HUES48 (cell line): ENCODE results near the gene SEC14L1.
"Not testable (repeated sequence)": the region's sequence is repeated elsewhere in the genome, so short reads cannot be mapped to it uniquely, and the experiment has no call there.

Source experiments
- H3K27ac ChIP-seq: one replicate; pipeline ENCODE4 v1.7.0; 2013; ENCODE audit warnings: low read depth, low read length, inconsistent platforms
- H3K27me3 ChIP-seq: 2 replicates; pipeline ENCODE4 v1.6.1; 2013; ENCODE audit warnings: mild to moderate bottlenecking, low read length; ENCODE audit not compliant: control insufficient read depth, insufficient read depth
- H3K36me3 ChIP-seq: 2 replicates; pipeline ENCODE4 v1.6.1; 2013; ENCODE audit warnings: low read length; ENCODE audit not compliant: control insufficient read depth, insufficient read depth
- H3K4me1 ChIP-seq: 2 replicates; pipeline ENCODE4 v1.6.1; 2013; ENCODE audit warnings: mild to moderate bottlenecking, low read length; ENCODE audit not compliant: control insufficient read depth, insufficient read depth
- H3K4me3 ChIP-seq: 2 replicates; pipeline ENCODE4 v1.5.1; 2013; ENCODE audit warnings: mild to moderate bottlenecking, low read depth, low read length
- H3K9ac ChIP-seq: 2 replicates; pipeline ENCODE4 v1.6.1; 2013; ENCODE audit warnings: mild to moderate bottlenecking, low read depth, low read length, moderate library complexity
- H3K9me3 ChIP-seq: 2 replicates; pipeline ENCODE4 v1.6.1; 2013; ENCODE audit warnings: low read length; ENCODE audit not compliant: control insufficient read depth, insufficient read depth

Gene SEC14L1

GRCh38 chr17:77144227-77144626, 3.5 kb downstream of the SEC14L1 start:
- peaks cover 29% of the 10 kb centered on the region for H3K36me3 ChIP-seq
- H3K4me1 ChIP-seq: peaks cover 34% of the 10 kb centered on the region
- no peak overlapping the region for H3K9ac ChIP-seq
- no peak overlapping the region for H3K27ac ChIP-seq
- no peaks in the 10 kb centered on the region for H3K27me3 ChIP-seq
- no peak overlapping the region for H3K4me3 ChIP-seq
- H3K9me3 ChIP-seq: no peaks in the 10 kb centered on the region

GRCh38 chr17:77145224-77145611, 4.4 kb downstream of the SEC14L1 start:
- Histone ChIP-seq H3K9me3 (no peaks in the 10 kb centered on the region), H3K9ac (no peak overlapping the region), H3K27ac (no peak overlapping the region), H3K27me3 (no peaks in the 10 kb centered on the region), H3K4me3 (no peak overlapping the region), H3K4me1 (peaks cover 30% of the 10 kb centered on the region), H3K36me3 (peaks cover 36% of the 10 kb centered on the region)

- H3K9me3 ChIP-seq: no peaks in the 10 kb centered on the region
- peaks cover 30% of the 10 kb centered on the region for H3K4me1 ChIP-seq
- H3K9ac ChIP-seq: no peak overlapping the region
- H3K4me3 ChIP-seq: no peak overlapping the region
- peaks cover 36% of the 10 kb centered on the region for H3K36me3 ChIP-seq
- H3K27me3 ChIP-seq: no peaks in the 10 kb centered on the region
- H3K27ac ChIP-seq: no peak overlapping the region
Measured at GRCh38 chr17:77145612-77146245, 5.0 kb downstream of the SEC14L1 start.

DNA sequence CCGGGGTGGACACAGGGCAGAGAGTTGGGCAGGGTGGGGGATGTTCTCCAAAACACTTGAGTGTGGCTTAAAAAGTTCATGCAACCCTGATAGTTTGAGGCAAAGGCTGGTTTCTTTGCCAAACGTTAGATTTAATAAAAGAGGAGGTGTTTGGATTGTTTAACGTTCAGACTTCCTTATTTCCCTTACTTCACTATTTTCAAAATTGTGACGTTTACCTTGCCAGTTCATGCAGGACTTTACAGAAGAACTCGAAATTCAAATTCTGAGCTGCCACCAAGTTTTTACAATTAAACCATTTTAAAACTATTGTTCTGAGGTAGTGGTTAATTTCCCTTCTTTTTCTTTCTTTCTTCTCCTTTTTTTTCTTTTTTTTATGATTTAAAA, 5.5 kb downstream of the SEC14L1 start:
- H3K9me3 ChIP-seq: no peaks in the 10 kb centered on the region
- no peaks in the 10 kb centered on the region for H3K27me3 ChIP-seq
- H3K36me3 ChIP-seq: peaks cover 36% of the 10 kb centered on the region
- H3K9ac ChIP-seq: no peak overlapping the region
- no peak overlapping the region for H3K4me3 ChIP-seq
- H3K4me1 ChIP-seq: peaks cover 30% of the 10 kb centered on the region
- no peak overlapping the region for H3K27ac ChIP-seq

DNA sequence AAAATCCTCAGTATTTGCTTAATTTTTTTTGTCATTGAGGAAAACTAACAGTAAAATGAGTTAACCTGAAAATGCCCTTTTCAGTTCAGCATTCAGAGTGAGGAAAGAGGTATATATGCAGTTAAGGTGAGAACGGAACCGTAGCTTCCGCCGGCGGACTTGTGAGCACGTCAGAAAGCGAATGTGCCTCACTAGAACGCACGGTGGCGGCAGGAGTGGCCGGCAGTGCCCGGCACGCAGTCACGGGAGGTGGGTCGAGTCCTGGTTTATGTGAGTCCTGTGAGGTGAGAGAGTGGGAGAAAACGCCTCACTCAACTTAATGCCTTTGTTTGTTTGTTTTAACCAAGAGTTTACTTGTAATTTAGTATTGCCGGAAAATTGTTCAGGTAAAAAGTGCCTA, 6.1 kb downstream of the SEC14L1 start:
- H3K27me3 ChIP-seq: no peaks in the 10 kb centered on the region
- H3K4me3 ChIP-seq: no peak overlapping the region
- H3K27ac ChIP-seq: no peak overlapping the region
- no peaks in the 10 kb centered on the region for H3K9me3 ChIP-seq
- H3K36me3 ChIP-seq: peaks cover 36% of the 10 kb centered on the region
- peaks cover 30% of the 10 kb centered on the region for H3K4me1 ChIP-seq
- H3K9ac ChIP-seq: no peak overlapping the region

DNA sequence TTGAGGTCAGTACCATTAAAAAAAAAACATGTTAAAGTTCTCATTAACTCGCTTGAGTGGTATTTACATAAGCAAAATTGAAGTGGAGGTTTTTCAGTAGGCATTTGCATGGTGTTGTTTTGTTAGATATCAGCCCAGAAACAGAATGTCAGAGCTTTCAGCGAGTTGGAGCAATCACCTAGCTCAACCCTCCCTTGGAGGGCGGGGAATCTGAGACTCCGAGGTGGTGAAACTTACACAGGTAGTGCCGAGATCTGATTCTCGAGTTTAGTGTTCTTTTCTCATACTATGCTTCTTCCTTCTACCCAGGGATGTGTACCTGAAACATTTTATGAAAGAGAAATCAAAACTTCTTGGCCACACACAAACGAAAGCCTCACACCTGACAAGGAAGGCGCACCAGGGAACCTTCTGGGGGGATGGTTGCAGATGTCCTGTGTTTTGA, 6.6 kb downstream of the SEC14L1 start:
- Histone ChIP-seq H3K9me3 (no peaks in the 10 kb centered on the region), H3K27me3 (no peaks in the 10 kb centered on the region), H3K9ac (no peak overlapping the region), H3K4me3 (no peak overlapping the region), H3K36me3 (peaks cover 36% of the 10 kb centered on the region), H3K4me1 (peaks cover 30% of the 10 kb centered on the region), H3K27ac (no peak overlapping the region)

- H3K27me3 ChIP-seq: no peaks in the 10 kb centered on the region
- no peak overlapping the region for H3K4me3 ChIP-seq
- H3K36me3 ChIP-seq: peaks cover 28% of the 10 kb centered on the region
- H3K4me1 ChIP-seq: peaks cover 30% of the 10 kb centered on the region
- H3K9me3 ChIP-seq: no peaks in the 10 kb centered on the region
- H3K9ac ChIP-seq: no peak overlapping the region
- H3K27ac ChIP-seq: no peak overlapping the region
Measured at GRCh38 chr17:77148077-77148939, 7.5 kb downstream of the SEC14L1 start.

DNA sequence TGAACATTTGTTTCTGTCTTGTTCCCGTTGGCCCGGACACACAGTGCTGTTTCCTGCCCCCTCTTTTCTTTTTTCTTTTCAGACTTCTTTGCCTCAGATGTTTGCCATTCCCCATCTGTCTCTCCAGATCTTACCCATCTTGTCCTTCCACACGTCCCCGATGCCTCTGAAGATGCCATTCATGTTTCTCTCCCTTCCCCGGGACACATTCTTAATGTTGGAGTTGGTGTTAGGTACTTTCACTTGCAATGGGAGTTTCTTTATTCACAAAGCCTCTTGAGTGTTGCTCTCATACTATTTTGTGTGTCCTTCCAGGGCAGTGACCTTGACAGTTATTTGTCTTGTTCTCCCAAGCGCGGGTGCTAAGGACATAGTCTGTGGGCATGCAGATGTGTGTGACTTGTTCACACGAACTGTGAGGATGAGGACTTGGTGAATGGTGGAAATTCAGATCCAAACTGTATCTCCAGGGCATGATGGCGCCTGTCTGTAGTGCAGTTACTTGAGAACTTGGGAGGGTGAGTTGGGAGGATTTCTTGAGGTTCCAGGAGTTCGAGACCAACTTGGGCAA, 8.3 kb downstream of the SEC14L1 start:
- no peak overlapping the region for H3K4me3 ChIP-seq
- H3K4me1 ChIP-seq: peaks cover 30% of the 10 kb centered on the region
- peaks cover 21% of the 10 kb centered on the region for H3K36me3 ChIP-seq
- no peaks in the 10 kb centered on the region for H3K27me3 ChIP-seq
- H3K27ac ChIP-seq: no peak overlapping the region
- H3K9me3 ChIP-seq: no peaks in the 10 kb centered on the region
- no peak overlapping the region for H3K9ac ChIP-seq

DNA sequence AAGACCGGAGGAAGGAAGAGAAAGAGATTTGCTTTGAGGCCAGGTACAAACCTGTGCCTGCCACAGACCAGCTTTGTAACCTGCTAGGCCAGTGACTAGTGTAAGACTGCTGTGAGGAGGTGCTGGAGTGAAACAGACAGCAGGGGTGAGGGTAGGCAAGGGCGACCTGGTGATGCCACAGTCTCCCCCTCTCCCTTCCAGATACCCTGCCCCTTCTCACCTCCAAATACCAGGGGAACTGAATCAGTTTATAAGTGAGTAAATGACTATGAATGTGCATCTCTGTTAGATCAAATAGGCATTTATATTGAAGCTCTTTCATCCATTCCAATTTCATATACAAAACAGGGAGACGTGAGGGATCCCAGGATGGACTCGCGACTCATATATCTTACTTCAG, 9.4 kb downstream of the SEC14L1 start:
- Histone ChIP-seq H3K4me3 (no peak overlapping the region), H3K9me3 (no peaks in the 10 kb centered on the region), H3K27ac (no peak overlapping the region), H3K9ac (no peak overlapping the region), H3K4me1 (peaks cover 30% of the 10 kb centered on the region), H3K27me3 (no peaks in the 10 kb centered on the region), H3K36me3 (peaks cover 15% of the 10 kb centered on the region)

GRCh38 chr17:77151186-77151585, 10.4 kb downstream of the SEC14L1 start:
- Histone ChIP-seq H3K27ac (no peak overlapping the region), H3K4me3 (no peak overlapping the region), H3K27me3 (no peaks in the 10 kb centered on the region), H3K36me3 (peaks cover 12% of the 10 kb centered on the region; the same call in 1 of the 2 replicates), H3K4me1 (peaks cover 22% of the 10 kb centered on the region), H3K9me3 (no peaks in the 10 kb centered on the region), H3K9ac (no peak overlapping the region)

- Histone ChIP-seq H3K36me3 (peaks cover 12% of the 10 kb centered on the region; the same call in 1 of the 2 replicates), H3K4me1 (peaks cover 14% of the 10 kb centered on the region)
- not testable (repeated sequence) for H3K9ac ChIP-seq, H3K27ac ChIP-seq, H3K9me3 ChIP-seq, H3K27me3 ChIP-seq, H3K4me3 ChIP-seq
Measured at GRCh38 chr17:77152056-77152455, 11.3 kb downstream of the SEC14L1 start.
